ENCODE results near the gene CLDN5. TPM values are rescaled to one million over a fixed set of nuclear protein-coding genes. Genes with fewer than 3 reads are reported as not detected.

Gene CLDN5
- total RNA-seq, 1 donor from 2014 or later = not detected

DNA sequence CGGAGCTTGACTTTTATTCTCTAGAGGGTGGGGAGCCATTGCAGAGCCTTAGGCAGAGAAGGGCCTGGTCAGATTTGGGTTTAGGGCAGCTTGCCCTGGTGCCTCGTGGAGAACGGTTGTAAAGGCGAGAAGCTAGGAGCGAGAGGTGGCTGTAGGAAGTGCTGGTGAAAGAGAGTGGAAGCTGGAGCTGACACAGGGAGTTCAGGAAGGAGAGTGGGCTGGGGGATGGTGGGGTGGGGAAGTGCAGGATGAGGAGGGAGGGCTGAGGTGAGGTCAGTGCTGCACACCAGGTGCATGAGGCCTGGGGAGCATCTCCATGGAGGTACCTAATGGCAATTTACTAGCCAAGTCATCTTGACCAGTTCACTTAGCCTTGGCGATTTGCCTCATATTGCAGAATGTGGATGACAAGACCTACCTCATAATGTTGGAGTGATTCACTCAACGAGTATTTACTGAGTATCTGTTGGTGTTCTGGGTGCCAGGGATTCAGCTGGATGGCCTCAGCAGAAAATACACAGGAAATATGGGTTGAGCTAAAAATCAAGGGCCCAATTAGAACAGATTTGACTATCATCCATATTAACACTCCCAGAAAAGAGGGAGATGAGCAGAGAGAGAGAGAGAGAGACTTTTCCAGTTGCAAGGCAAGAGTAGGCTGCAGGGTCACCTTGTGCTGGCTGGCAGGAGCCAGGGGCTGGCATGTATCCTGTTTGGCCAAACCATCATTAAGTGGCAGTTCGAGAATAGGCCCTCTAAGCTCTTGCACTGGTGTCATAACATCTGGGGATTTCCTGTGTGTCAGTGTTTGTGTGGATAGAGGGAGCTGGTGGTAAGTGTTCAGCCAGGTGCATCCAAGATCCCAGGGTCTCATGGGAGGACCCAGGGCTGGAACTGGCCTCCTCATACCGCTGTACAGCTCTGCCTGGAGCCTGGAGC lies 44.4 kb upstream of the CLDN5 start:
- peaks cover 4% of the 10 kb centered on the region for H3K4me1 Mint-ChIP-seq (ENCODE audit: unreplicated experiment)
- H3K27ac Mint-ChIP-seq (ENCODE audit: unreplicated experiment) = no peak overlapping the region
- H3K4me3 Mint-ChIP-seq (ENCODE audit: unreplicated experiment) = no peak overlapping the region
- H3K27me3 Mint-ChIP-seq (ENCODE audit: unreplicated experiment) = peaks cover 14% of the 10 kb centered on the region
- TF ChIP-seq, protein P1, sequence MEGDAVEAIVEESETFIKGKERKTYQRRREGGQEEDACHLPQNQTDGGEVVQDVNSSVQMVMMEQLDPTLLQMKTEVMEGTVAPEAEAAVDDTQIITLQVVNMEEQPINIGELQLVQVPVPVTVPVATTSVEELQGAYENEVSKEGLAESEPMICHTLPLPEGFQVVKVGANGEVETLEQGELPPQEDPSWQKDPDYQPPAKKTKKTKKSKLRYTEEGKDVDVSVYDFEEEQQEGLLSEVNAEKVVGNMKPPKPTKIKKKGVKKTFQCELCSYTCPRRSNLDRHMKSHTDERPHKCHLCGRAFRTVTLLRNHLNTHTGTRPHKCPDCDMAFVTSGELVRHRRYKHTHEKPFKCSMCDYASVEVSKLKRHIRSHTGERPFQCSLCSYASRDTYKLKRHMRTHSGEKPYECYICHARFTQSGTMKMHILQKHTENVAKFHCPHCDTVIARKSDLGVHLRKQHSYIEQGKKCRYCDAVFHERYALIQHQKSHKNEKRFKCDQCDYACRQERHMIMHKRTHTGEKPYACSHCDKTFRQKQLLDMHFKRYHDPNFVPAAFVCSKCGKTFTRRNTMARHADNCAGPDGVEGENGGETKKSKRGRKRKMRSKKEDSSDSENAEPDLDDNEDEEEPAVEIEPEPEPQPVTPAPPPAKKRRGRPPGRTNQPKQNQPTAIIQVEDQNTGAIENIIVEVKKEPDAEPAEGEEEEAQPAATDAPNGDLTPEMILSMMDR (IDR thresholded peaks at IDR 0.05) = no peak
- H3K36me3 Mint-ChIP-seq (ENCODE audit: unreplicated experiment) = no peaks in the 10 kb centered on the region
- H3K9me3 Mint-ChIP-seq (ENCODE audit: unreplicated experiment) = peaks cover 12% of the 10 kb centered on the region
- no peak for DNase-seq (ENCODE audit: extremely low spot score, unreplicated experiment)

DNA sequence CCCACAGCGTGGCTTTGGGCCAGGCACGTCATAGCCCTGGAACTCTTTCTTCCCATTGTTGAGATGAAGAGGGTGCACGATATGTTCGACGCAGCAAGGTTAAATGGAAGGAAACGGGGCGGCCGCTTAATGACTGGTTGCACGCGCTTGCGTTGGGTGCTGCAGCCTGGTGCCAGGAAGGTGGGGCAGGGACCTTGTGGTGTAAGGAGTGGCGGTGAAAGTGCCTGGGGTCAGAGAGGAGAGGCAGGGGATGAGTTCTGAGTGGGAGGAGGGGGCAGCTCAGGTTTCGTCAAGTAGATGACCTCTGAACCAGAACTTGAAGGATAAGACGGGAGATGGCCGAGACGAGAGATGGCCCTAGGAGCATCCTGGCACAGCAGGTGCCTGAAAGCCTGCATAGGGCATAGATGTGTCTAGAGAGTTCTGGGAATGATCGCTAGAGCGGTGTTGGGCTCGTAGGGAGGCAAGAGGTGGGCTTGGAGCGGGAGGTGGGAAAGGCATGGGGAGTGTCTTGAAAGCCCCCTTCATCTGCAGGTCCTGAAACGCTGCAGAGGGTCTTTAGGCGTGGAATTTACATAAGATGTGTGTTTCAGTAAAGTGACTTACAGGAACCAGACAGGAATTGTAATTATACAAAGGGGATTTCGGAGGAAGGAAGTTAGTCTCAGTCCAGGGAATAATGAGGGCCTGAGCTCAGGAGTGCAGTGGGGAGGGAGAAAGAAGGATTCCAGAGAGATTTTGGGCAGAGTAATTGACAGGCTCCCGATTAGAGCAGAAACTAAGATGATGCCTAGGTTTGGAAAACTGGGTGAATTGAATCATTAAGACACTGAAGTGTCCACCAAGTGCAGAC lies 43.2 kb upstream of the CLDN5 start:
- peaks cover 17% of the 10 kb centered on the region for H3K27me3 Mint-ChIP-seq (ENCODE audit: unreplicated experiment)
- peaks cover 4% of the 10 kb centered on the region for H3K4me1 Mint-ChIP-seq (ENCODE audit: unreplicated experiment)
- peaks cover 13% of the 10 kb centered on the region for H3K9me3 Mint-ChIP-seq (ENCODE audit: unreplicated experiment)
- DNase-seq (ENCODE audit: extremely low spot score, unreplicated experiment) = no peak
- no peak overlapping the region for H3K4me3 Mint-ChIP-seq (ENCODE audit: unreplicated experiment)
- H3K36me3 Mint-ChIP-seq (ENCODE audit: unreplicated experiment) = no peaks in the 10 kb centered on the region
- TF ChIP-seq, protein P1 (IDR thresholded peaks at IDR 0.05) = no peak
- no peak overlapping the region for H3K27ac Mint-ChIP-seq (ENCODE audit: unreplicated experiment)

DNA sequence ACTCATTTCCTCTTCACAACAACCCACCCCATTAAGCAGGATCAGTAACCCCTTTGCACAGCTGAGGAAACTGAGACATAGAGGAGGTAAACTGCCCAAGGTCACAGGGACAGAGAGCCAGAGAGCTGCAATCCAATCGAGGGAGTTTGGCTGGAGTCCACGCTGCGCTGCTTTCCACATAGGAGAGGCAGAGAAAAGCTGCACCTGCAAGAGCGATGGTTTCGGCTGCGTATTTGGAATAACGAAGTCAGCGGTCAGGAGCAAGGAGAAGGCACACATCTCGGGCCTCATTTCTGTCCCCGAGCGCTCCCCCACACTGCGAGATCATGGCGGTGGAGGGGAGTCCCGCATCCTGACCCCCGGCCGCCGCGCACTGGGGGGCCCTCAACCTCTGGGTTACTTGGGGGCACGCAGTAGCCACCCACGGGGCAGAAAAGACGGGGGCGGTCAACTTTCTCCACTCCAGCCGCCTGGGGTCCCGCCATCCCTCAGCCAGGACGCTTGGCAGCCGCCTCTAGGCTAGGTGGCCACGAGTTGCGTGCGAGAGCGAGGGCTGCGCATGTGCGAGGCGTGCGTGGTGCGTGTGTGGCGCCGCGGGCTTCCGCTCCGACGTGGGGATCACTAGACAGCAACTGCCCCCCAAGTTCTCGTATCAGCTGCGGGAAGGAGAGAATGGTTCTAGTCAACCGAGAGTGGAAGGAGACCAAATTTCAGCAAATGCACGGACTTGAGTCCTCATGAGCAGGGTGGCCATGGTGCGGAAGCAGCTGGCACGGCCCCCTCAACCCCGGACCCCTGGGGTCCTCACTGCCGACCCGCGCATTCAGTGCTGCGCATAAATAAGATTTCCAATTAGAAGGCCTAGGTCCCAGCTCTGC lies 42.3 kb upstream of the CLDN5 start:
- H3K4me1 Mint-ChIP-seq (ENCODE audit: unreplicated experiment) = peaks cover 4% of the 10 kb centered on the region
- no peak for DNase-seq (ENCODE audit: extremely low spot score, unreplicated experiment)
- H3K27me3 Mint-ChIP-seq (ENCODE audit: unreplicated experiment) = peaks cover 17% of the 10 kb centered on the region
- TF ChIP-seq, protein P1 (IDR thresholded peaks at IDR 0.05) = no peak
- no peak overlapping the region for H3K27ac Mint-ChIP-seq (ENCODE audit: unreplicated experiment)
- no peak overlapping the region for H3K4me3 Mint-ChIP-seq (ENCODE audit: unreplicated experiment)
- no peaks in the 10 kb centered on the region for H3K36me3 Mint-ChIP-seq (ENCODE audit: unreplicated experiment)
- H3K9me3 Mint-ChIP-seq (ENCODE audit: unreplicated experiment) = peaks cover 13% of the 10 kb centered on the region

DNA sequence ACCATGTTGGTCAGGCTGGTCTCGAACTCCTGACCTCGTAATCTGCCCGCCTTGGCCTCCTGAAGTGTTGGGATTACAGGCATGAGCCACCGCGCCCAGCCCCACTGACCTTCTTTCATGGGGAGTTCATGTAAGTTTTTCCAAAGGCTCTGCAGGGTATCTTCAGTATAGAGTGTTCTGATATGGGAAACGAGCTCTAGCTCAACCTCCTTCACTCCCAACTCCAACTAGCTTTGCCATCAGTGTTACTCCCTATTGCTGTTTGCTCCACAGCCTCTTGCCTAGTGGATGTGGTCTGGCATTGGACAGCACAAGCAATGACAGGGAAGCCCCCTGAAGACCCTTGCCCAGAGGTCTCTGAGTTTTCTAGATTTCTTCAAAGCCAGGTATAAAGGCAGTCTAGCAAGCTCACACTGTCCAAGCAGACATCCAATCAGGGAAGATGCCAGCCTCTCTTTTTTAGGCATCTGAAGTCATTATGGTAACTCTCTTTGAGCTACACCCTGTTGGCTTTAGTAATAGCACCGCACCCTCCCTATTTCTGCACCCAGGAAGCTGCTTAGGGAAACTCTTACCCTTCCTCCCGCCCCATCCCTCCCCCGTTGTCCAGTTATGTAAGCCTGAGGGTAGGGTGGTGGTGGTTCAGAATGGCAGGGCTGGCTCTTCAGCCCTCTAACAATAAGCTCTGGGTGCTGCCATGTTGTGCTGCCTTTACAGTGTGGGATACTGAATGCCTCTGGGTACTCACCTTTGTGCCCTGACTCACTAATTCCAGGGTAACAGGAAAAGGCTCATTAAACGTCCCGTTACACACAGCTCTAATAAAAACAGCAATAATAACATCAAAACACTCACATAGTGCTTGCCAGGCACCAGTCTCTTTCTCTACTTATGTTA lies 41.4 kb upstream of the CLDN5 start:
- TF ChIP-seq, protein P1 (IDR thresholded peaks at IDR 0.05) = no peak
- no peak for DNase-seq (ENCODE audit: extremely low spot score, unreplicated experiment)
- H3K27ac Mint-ChIP-seq (ENCODE audit: unreplicated experiment) = no peak overlapping the region
- H3K27me3 Mint-ChIP-seq (ENCODE audit: unreplicated experiment) = peaks cover 17% of the 10 kb centered on the region
- no peak overlapping the region for H3K4me3 Mint-ChIP-seq (ENCODE audit: unreplicated experiment)
- peaks cover 4% of the 10 kb centered on the region for H3K4me1 Mint-ChIP-seq (ENCODE audit: unreplicated experiment)
- H3K36me3 Mint-ChIP-seq (ENCODE audit: unreplicated experiment) = no peaks in the 10 kb centered on the region
- H3K9me3 Mint-ChIP-seq (ENCODE audit: unreplicated experiment) = peaks cover 13% of the 10 kb centered on the region

Measured in osteocyte (in vitro differentiated cells).